ENCODE results near the gene PIK3AP1.

GRCh38 chr10:96696845-96697425 lies 23.4 kb downstream of the PIK3AP1 start:
- TF ChIP-seq CTCF (IDR thresholded peaks at IDR 0.05) (no peak), EZH2 (IDR thresholded peaks at IDR 0.05) (no peak)
